SK-N-SH (cell line): Measurements from ENCODE around the gene UGT1A4. TPM values are rescaled to one million over a fixed set of nuclear protein-coding genes. Genes with fewer than 3 reads are reported as not detected.

Experiments
- CTCF ChIA-PET: fragments of 300-600, 350-600 bp; formaldehyde crosslinking; extraction: SDS; loops from one replicate; lab custom pipeline; 2021; lab: Yijun Ruan, JAX
- POLR2A ChIA-PET: fragments of 350-600 bp; sonication (Branson Sonifier 250); formaldehyde crosslinking; extraction: SDS; loops from one replicate; lab custom pipeline; 2020; ENCODE audit warnings: antibody characterized with exemption, inconsistent platforms; lab: Yijun Ruan, JAX
- DNase-seq: peaks from one replicate; pipeline ENCODE4 v3.0.0; 2012
- H2AFZ ChIP-seq: fragments of 200-600 bp; sonication (generic); 2 replicates; pipeline ENCODE4 v1.8.1; 2016; ENCODE audit warnings: antibody characterized with exemption, mild to moderate bottlenecking, low read depth
- H3F3A ChIP-seq: fragments of 200-600 bp; sonication (generic); replicated peaks from 2 replicates; pipeline ENCODE3; 2016; ENCODE audit warnings: antibody characterized with exemption, mild to moderate bottlenecking; ENCODE audit not compliant: insufficient read depth
- H3K27ac ChIP-seq, 2 experiments: fragments of 200-500 bp in 1 of 2; fragments of 200-600 bp in 1 of 2; sonication (Bioruptor generic) in 1 of 2; sonication (generic), shearing (Covaris generic) in 1 of 2; 2 replicates each; pipeline versions ENCODE4 v1.5.1 to v1.6.1; 2014 to 2016; ENCODE audit warnings: low read depth in 2 of 2, inconsistent platforms in 1 of 2, low read length in 1 of 2, mild to moderate bottlenecking in 1 of 2, mixed read lengths in 1 of 2
- H3K27me3 ChIP-seq: fragments of 200-600 bp; sonication (generic), shearing (Covaris generic); 2 replicates; pipeline ENCODE4 v1.6.1; 2016; ENCODE audit warnings: mixed run types; ENCODE audit not compliant: insufficient read depth
- H3K36me3 ChIP-seq, 2 experiments: fragments of 200-500 bp in 1 of 2; fragments of 200-600 bp in 1 of 2; sonication (Bioruptor generic) in 1 of 2; sonication (generic) in 1 of 2; replicated peaks in 1 of 2; 2 replicates each; pipeline versions ENCODE3 to v1.5.1; 2014 to 2016; ENCODE audit warnings: low read length in 1 of 2, mild to moderate bottlenecking in 1 of 2; ENCODE audit not compliant: insufficient read depth in 2 of 2, control insufficient read depth in 1 of 2
- H3K4me1 ChIP-seq, 2 experiments: fragments of 200-500 bp in 1 of 2; fragments of 200-600 bp in 1 of 2; sonication (Bioruptor generic) in 1 of 2; sonication (generic), shearing (Covaris generic) in 1 of 2; 2 replicates each; pipeline versions ENCODE4 v1.5.1 to v1.6.1; 2014 to 2016; ENCODE audit warnings: low read depth in 1 of 2, low read length in 1 of 2, mixed run types in 1 of 2; ENCODE audit not compliant: insufficient read depth in 2 of 2, control insufficient read depth in 1 of 2
- H3K4me2 ChIP-seq: fragments of 200-600 bp; sonication (generic), shearing (Covaris generic); 2 replicates; pipeline ENCODE4 v1.6.1; 2017; ENCODE audit warnings: mixed run types
- H3K4me3 ChIP-seq, 2 experiments: fragments of 200-500 bp in 1 of 2; fragments of 200-600 bp in 1 of 2; sonication (Bioruptor generic) in 1 of 2; sonication (generic), shearing (Covaris generic) in 1 of 2; 2 replicates each; pipeline versions ENCODE4 v1.5.1 to v1.8.1; 2014 to 2016; ENCODE audit warnings: low read depth in 2 of 2, inconsistent platforms in 1 of 2, low read length in 1 of 2, mild to moderate bottlenecking in 1 of 2, mixed read lengths in 1 of 2, moderate library complexity in 1 of 2
- H3K79me2 ChIP-seq: fragments of 200-600 bp; sonication (generic); 2 replicates; pipeline ENCODE4 v1.8.1; 2017; ENCODE audit warnings: mild to moderate bottlenecking; ENCODE audit not compliant: insufficient read depth
- H3K9ac ChIP-seq: fragments of 200-600 bp; sonication (generic); 2 replicates; pipeline ENCODE4 v1.6.1; 2017; ENCODE audit warnings: mixed run types
- H3K9me2 ChIP-seq: fragments of 200-600 bp; sonication (generic); 2 replicates; pipeline ENCODE4 v1.6.1; 2017; ENCODE audit warnings: mixed run types
- H3K9me3 ChIP-seq: fragments of 200-600 bp; sonication (generic); 2 replicates; pipeline ENCODE4 v1.6.1; 2017; ENCODE audit warnings: mixed run types, mild to moderate bottlenecking, moderate library complexity
- H4K20me1 ChIP-seq: fragments of 200-600 bp; sonication (generic); 2 replicates; pipeline ENCODE4 v1.6.1; 2017; ENCODE audit warnings: mild to moderate bottlenecking, mixed run types; ENCODE audit not compliant: insufficient read depth
- CHD2 ChIP-seq: fragments of 150-350 bp; IDR thresholded peaks from 2 replicates; pipeline ENCODE4 v1.6.1; 2018; ENCODE audit warnings: low read length; ENCODE audit not compliant: partially characterized antibody
- CTCF ChIP-seq: fragments of 200-600 bp; sonication (generic); IDR thresholded peaks from 2 replicates; pipeline ENCODE4 v1.6.1; 2017; ENCODE audit warnings: antibody characterized with exemption, mild to moderate bottlenecking, moderate library complexity
- ELF1 ChIP-seq: IDR thresholded peaks from 2 replicates; pipeline ENCODE4 v1.4.0; 2012
- EZH2phosphoT487 ChIP-seq: fragments of 200-600 bp; sonication (generic); IDR thresholded peaks from 2 replicates; pipeline ENCODE4 v1.6.1; 2017; ENCODE audit warnings: low read depth, mixed run types, mild to moderate bottlenecking, antibody characterized with exemption, moderate library complexity, borderline replicate concordance
- FOSL2 ChIP-seq: IDR thresholded peaks from 2 replicates; pipeline ENCODE4 v1.4.0; 2012; ENCODE audit warnings: low read depth, mild to moderate bottlenecking, moderate library complexity, borderline replicate concordance
- FOXM1 ChIP-seq: IDR thresholded peaks from 2 replicates; pipeline ENCODE4 v1.4.0; 2012; ENCODE audit warnings: low read depth, mild to moderate bottlenecking
- GABPA ChIP-seq: IDR thresholded peaks from 2 replicates; pipeline ENCODE4 v1.4.0; 2012; ENCODE audit warnings: low read depth, mild to moderate bottlenecking
- GATA2 ChIP-seq: sonication (generic); formaldehyde crosslinking; IDR thresholded peaks from 2 replicates; pipeline ENCODE4 v1.5.0; 2020; ENCODE audit warnings: mild to moderate bottlenecking, missing genetic modification reagents
- IRF3 ChIP-seq: fragments of 150-350 bp; IDR thresholded peaks from 2 replicates; pipeline ENCODE4 v1.6.1; 2016; ENCODE audit warnings: mild to moderate bottlenecking, low read depth, low read length
- JUND ChIP-seq: IDR thresholded peaks from 2 replicates; pipeline ENCODE4 v1.4.0; 2012
- MEF2A ChIP-seq: IDR thresholded peaks from 2 replicates; pipeline ENCODE4 v1.4.0; 2012; ENCODE audit warnings: low read depth, borderline replicate concordance
- MXI1 ChIP-seq: IDR thresholded peaks from 2 replicates; pipeline ENCODE4 v1.6.1; 2012; ENCODE audit warnings: mild to moderate bottlenecking, low read depth, low read length, improper control_type of control experiment
- POLR2AphosphoS5 ChIP-seq: IDR thresholded peaks from 2 replicates; pipeline ENCODE4 v1.6.1; 2012; ENCODE audit warnings: low read depth, low read length
- RAD21 ChIP-seq: IDR thresholded peaks from 2 replicates; pipeline ENCODE4 v1.6.1; 2012; ENCODE audit warnings: mild to moderate bottlenecking, low read length
- RCOR1 ChIP-seq: fragments of 150-350 bp; IDR thresholded peaks from 2 replicates; pipeline ENCODE4 v1.6.1; 2017; ENCODE audit warnings: antibody characterized with exemption, low read length
- RFX5 ChIP-seq: IDR thresholded peaks from 2 replicates; pipeline ENCODE4 v1.6.1; 2012; ENCODE audit warnings: mild to moderate bottlenecking, improper control_type of control experiment, low read length
- RXRA ChIP-seq: IDR thresholded peaks from 2 replicates; pipeline ENCODE4 v1.4.0; 2012; ENCODE audit warnings: low read depth, mild to moderate bottlenecking, borderline replicate concordance
- SIN3A ChIP-seq: IDR thresholded peaks from 2 replicates; pipeline ENCODE4 v1.6.1; 2012; ENCODE audit warnings: low read depth, mild to moderate bottlenecking, low read length, moderate library complexity, borderline replicate concordance
- TEAD4 ChIP-seq: IDR thresholded peaks from 2 replicates; pipeline ENCODE4 v1.4.0; 2012; ENCODE audit warnings: mild to moderate bottlenecking, borderline replicate concordance; ENCODE audit not compliant: insufficient read depth
- WGBS: methylation state at CpG from one replicate; pipeline ENCODE4 v1.1.6; 2017; ENCODE audit warnings: low lambda C conversion rate; 5-methylcytosine and 5-hydroxymethylcytosine counted together
- polyA plus RNA-seq, 3 experiments: library from polyadenylated mRNA; depleted of rRNA; stranded (reverse); fragments of >200 nt; gene quantifications; 2 replicates each; pipeline ENCODE4 v1.2.3, GENCODE V29; 2012
- TF ChIP-seq, protein P1 (sequence below): IDR thresholded peaks from 2 replicates; pipeline ENCODE4 v1.4.0; 2012; ENCODE audit warnings: low read depth, borderline replicate concordance
- TF ChIP-seq, protein P2 (sequence below): IDR thresholded peaks from 2 replicates; pipeline ENCODE4; 2012
- TF ChIP-seq, protein P3 (sequence below): fragments of 150-350 bp; IDR thresholded peaks from 2 replicates; pipeline ENCODE4 v1.6.1; 2017; ENCODE audit warnings: antibody characterized with exemption, low read length, low read depth, borderline replicate concordance

The UGT1A4 gene
- polyA plus RNA-seq, 1 of the 3 experiments (the other 2 are of a cell fraction) = not detected

DNA sequence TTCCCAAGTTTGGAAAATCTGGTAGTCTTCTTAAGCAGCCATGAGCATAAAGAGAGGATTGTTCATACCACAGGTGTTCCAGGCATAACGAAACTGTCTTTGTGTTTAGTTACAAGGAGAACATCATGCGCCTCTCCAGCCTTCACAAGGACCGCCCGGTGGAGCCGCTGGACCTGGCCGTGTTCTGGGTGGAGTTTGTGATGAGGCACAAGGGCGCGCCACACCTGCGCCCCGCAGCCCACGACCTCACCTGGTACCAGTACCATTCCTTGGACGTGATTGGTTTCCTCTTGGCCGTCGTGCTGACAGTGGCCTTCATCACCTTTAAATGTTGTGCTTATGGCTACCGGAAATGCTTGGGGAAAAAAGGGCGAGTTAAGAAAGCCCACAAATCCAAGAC is 53.6 kb downstream of the UGT1A4 start:
- 75% methylated on average over 16 of the region's 16 CpGs for WGBS
- CTCF ChIA-PET = no interaction called here
- no peaks in the 10 kb centered on the region for H3K79me2 ChIP-seq

GRCh38 chr2:233772583-233772982 is 54.0 kb downstream of the UGT1A4 start:
- H4K20me1 ChIP-seq = no peaks in the 10 kb centered on the region
- H3K4me3 ChIP-seq = no peak overlapping the region
- H3K79me2 ChIP-seq = no peaks in the 10 kb centered on the region
- no peaks in the 10 kb centered on the region for H3K36me3 ChIP-seq
- no peak overlapping the region for H3K27ac ChIP-seq
- H3K9ac ChIP-seq = no peak overlapping the region
- H3K27me3 ChIP-seq = no peaks in the 10 kb centered on the region; the same call in 1 of the 2 replicates
- ChIA-PET POLR2A (no interaction called here), CTCF (no interaction called here)
- no peaks in the 10 kb centered on the region for H3F3A ChIP-seq
- H3K4me1 ChIP-seq = no peaks in the 10 kb centered on the region
- H2AFZ ChIP-seq = no peak overlapping the region
- peak; percentile 32 for DNase-seq
- no peak overlapping the region for H3K4me2 ChIP-seq
- no peaks in the 10 kb centered on the region for H3K9me2 ChIP-seq
- WGBS = 51% methylated on average over 5 of the region's 5 CpGs
- H3K9me3 ChIP-seq = no peaks in the 10 kb centered on the region
- peak; percentile 33 for TF ChIP-seq RAD21
- no peak for TF ChIP-seq IRF3
- peak; percentile 29; the same call in 1 of the 2 replicates for TF ChIP-seq CTCF
- TF ChIP-seq FOSL2 = no peak
- TF ChIP-seq SIN3A = no peak
- TF ChIP-seq, protein P1, sequence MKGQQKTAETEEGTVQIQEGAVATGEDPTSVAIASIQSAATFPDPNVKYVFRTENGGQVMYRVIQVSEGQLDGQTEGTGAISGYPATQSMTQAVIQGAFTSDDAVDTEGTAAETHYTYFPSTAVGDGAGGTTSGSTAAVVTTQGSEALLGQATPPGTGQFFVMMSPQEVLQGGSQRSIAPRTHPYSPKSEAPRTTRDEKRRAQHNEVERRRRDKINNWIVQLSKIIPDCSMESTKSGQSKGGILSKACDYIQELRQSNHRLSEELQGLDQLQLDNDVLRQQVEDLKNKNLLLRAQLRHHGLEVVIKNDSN = no peak
- TF ChIP-seq, protein P2, sequence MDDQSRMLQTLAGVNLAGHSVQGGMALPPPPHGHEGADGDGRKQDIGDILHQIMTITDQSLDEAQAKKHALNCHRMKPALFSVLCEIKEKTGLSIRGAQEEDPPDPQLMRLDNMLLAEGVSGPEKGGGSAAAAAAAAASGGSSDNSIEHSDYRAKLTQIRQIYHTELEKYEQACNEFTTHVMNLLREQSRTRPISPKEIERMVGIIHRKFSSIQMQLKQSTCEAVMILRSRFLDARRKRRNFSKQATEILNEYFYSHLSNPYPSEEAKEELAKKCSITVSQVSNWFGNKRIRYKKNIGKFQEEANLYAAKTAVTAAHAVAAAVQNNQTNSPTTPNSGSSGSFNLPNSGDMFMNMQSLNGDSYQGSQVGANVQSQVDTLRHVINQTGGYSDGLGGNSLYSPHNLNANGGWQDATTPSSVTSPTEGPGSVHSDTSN = no peak
- no peak for TF ChIP-seq GATA2 (CRISPR knock-in tag)
- TF ChIP-seq CHD2 = no peak
- TF ChIP-seq JUND = no peak
- no peak for TF ChIP-seq FOXM1

More for the DNA sequence above, 53.6 kb downstream of the UGT1A4 start:
- Histone ChIP-seq H3K9me2 (no peaks in the 10 kb centered on the region), H3K27me3 (no peaks in the 10 kb centered on the region; the same call in 1 of the 2 replicates), H3K27ac (no peak overlapping the region), H3F3A (no peaks in the 10 kb centered on the region), H3K9me3 (no peaks in the 10 kb centered on the region), H3K36me3 (no peaks in the 10 kb centered on the region), H4K20me1 (no peaks in the 10 kb centered on the region), H3K4me2 (no peak overlapping the region), H2AFZ (no peak overlapping the region), H3K4me1 (no peaks in the 10 kb centered on the region), H3K4me3 (no peak overlapping the region), H3K9ac (no peak overlapping the region)
- no peak for DNase-seq
- TF ChIP-seq GABPA = no peak
- TF ChIP-seq POLR2AphosphoS5 = no peak
- TF ChIP-seq RXRA = no peak
- no peak for TF ChIP-seq MXI1
- TF ChIP-seq MEF2A = no peak
- no peak for TF ChIP-seq ELF1
- TF ChIP-seq EZH2phosphoT487 = no peak
- TF ChIP-seq RCOR1 = no peak
- no peak for TF ChIP-seq IRF3
- TF ChIP-seq, protein P2 = no peak
- TF ChIP-seq RFX5 = no peak
- TF ChIP-seq, protein P3, sequence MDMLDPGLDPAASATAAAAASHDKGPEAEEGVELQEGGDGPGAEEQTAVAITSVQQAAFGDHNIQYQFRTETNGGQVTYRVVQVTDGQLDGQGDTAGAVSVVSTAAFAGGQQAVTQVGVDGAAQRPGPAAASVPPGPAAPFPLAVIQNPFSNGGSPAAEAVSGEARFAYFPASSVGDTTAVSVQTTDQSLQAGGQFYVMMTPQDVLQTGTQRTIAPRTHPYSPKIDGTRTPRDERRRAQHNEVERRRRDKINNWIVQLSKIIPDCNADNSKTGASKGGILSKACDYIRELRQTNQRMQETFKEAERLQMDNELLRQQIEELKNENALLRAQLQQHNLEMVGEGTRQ = no peak
- no peak for TF ChIP-seq TEAD4
- POLR2A ChIA-PET = no interaction called here
